Nephron progenitor cell (in vitro differentiated cells): ENCODE results near the gene PI4KA.
"Not testable (repeated sequence)": the region's sequence is repeated elsewhere in the genome, so short reads cannot be mapped to it uniquely, and the experiment has no call there.

Experiments
- DNase-seq: peaks from one replicate; pipeline ENCODE4 v3.0.0; 2021
- H3K27ac Mint-ChIP-seq: 2 replicates; pipeline ENCODE4 v1.8.0; 2021; ENCODE audit warnings: mild to moderate bottlenecking, moderate library complexity, mixed read lengths
- H3K27me3 Mint-ChIP-seq: 2 replicates; pipeline ENCODE4 v1.8.0; 2021; ENCODE audit warnings: mild to moderate bottlenecking, low read depth, mixed read lengths; ENCODE audit not compliant: poor library complexity
- H3K36me3 Mint-ChIP-seq: 2 replicates; pipeline ENCODE4 v1.8.0; 2021; ENCODE audit warnings: low read depth, mixed read lengths
- H3K4me1 Mint-ChIP-seq: 2 replicates; pipeline ENCODE4 v1.8.0; 2021; ENCODE audit warnings: mixed read lengths
- H3K4me3 Mint-ChIP-seq: 2 replicates; pipeline ENCODE4 v1.8.0; 2021; ENCODE audit warnings: mild to moderate bottlenecking, moderate library complexity, mixed read lengths
- H3K9me3 Mint-ChIP-seq: 2 replicates; pipeline ENCODE4 v1.8.0; 2021; ENCODE audit warnings: mild to moderate bottlenecking, moderate library complexity, mixed read lengths
- CTCF ChIP-seq: fragments of 200-600 bp; sonication (generic); IDR thresholded peaks from 2 replicates; pipeline ENCODE4 v1.5.0; 2021; ENCODE audit warnings: antibody characterized with exemption

The PI4KA gene

GRCh38 chr22:20775342-20775895 is 83.2 kb downstream of the PI4KA start:
- DNase-seq = no peak
- Mint-ChIP-seq H3K9me3 (no peaks in the 10 kb centered on the region), H3K4me3 (no peak overlapping the region), H3K27me3 (peaks cover 12% of the 10 kb centered on the region), H3K27ac (no peak overlapping the region), H3K4me1 (peaks cover 14% of the 10 kb centered on the region), H3K36me3 (peaks cover 19% of the 10 kb centered on the region)
- no peak for TF ChIP-seq CTCF

- DNase-seq = no peak
- no peak for TF ChIP-seq CTCF
- Mint-ChIP-seq H3K27me3 (peaks cover 12% of the 10 kb centered on the region), H3K9me3 (no peaks in the 10 kb centered on the region), H3K4me3 (no peak overlapping the region), H3K36me3 (peaks cover 19% of the 10 kb centered on the region), H3K4me1 (peaks cover 14% of the 10 kb centered on the region), H3K27ac (no peak overlapping the region)
Measured at GRCh38 chr22:20774882-20775281, 83.7 kb downstream of the PI4KA start.

- no peak for TF ChIP-seq CTCF
- no peak within 1 kb of the TSS for H3K27ac Mint-ChIP-seq
- peaks cover 12% of the 10 kb centered on the region for H3K27me3 Mint-ChIP-seq
- no peak for DNase-seq
- peaks cover 3% of the 10 kb centered on the region for H3K4me1 Mint-ChIP-seq
- peaks cover 18% of the 10 kb centered on the region for H3K36me3 Mint-ChIP-seq
- no peaks in the 10 kb centered on the region for H3K9me3 Mint-ChIP-seq
- H3K4me3 Mint-ChIP-seq = no peak within 1 kb of the TSS
Measured at GRCh38 chr22:20773793-20774212, 84.8 kb downstream of the PI4KA start, which contains the start of gene SERPIND1. TSS of gene SERPIND1 (plus strand) at chr22:20774113. CDS start at chr22:20779313, 5,200 bp downstream.

GRCh38 chr22:20771918-20772625 is 86.5 kb downstream of the PI4KA start:
- peaks cover 7% of the 10 kb centered on the region for H3K27me3 Mint-ChIP-seq
- no peak overlapping the region for H3K27ac Mint-ChIP-seq
- H3K4me3 Mint-ChIP-seq = no peak overlapping the region
- H3K9me3 Mint-ChIP-seq = no peaks in the 10 kb centered on the region
- no peaks in the 10 kb centered on the region for H3K4me1 Mint-ChIP-seq
- peaks cover 26% of the 10 kb centered on the region for H3K36me3 Mint-ChIP-seq
- DNase-seq = peak; percentile 10
- peak; percentile 16 for TF ChIP-seq CTCF

- not testable (repeated sequence) for H3K4me3 Mint-ChIP-seq, H3K9me3 Mint-ChIP-seq, H3K27me3 Mint-ChIP-seq, DNase-seq, H3K4me1 Mint-ChIP-seq
- Mint-ChIP-seq H3K36me3 (peaks cover 32% of the 10 kb centered on the region), H3K27ac (peak overlapping the region; percentile 70)
Measured at GRCh38 chr22:20769496-20769826, 89.2 kb downstream of the PI4KA start.

- H3K4me3 Mint-ChIP-seq = no peak overlapping the region
- no peak overlapping the region for H3K27ac Mint-ChIP-seq
- H3K36me3 Mint-ChIP-seq = peaks cover 41% of the 10 kb centered on the region
- no peaks in the 10 kb centered on the region for H3K4me1 Mint-ChIP-seq
- no peak for TF ChIP-seq CTCF
- peaks cover 3% of the 10 kb centered on the region for H3K27me3 Mint-ChIP-seq
- no peak for DNase-seq
- no peaks in the 10 kb centered on the region for H3K9me3 Mint-ChIP-seq
Measured at GRCh38 chr22:20766530-20766929, 92.1 kb downstream of the PI4KA start.
